ENCODE data around the gene FOXK2. TPM values are rescaled to one million over a fixed set of nuclear protein-coding genes. Genes with fewer than 3 reads are reported as not detected.

FOXK2 gene
- total and polyA plus RNA-seq, 2 donors (not counting 1 experiment from before 2014, with no cell fraction given) = 19.7 to 62.7 TPM

DNA sequence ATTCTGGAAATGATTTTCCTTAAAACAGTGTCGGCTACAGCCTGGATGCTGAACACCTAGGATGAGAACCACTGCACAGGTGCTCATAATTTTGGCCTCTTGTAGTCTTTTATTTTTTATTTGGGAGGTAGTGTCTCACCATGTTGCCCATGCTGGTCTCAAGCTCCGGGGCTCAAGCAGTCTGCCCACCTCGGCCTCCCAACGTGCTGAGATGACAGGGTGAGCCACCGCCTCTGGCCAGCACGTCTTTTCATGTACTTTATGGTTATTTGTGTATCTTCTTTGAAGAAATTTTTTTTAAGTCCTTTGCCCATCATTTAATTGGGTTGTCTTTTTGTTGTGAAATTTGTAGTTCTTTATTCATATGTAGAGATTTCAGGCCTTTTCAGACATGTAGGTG is 70.7 kb downstream of the FOXK2 start:
- H3K4me2 ChIP-seq (replicated peaks; ENCODE audit: low read depth, low read length, poor library complexity, severe bottlenecking) = no peak overlapping the region
- peaks cover 30 to 43% of the 10 kb centered on the region in 2 donors for H3K4me1 ChIP-seq (ENCODE audit: control insufficient read depth in 2 of 2, insufficient read depth in 2 of 2, low read length in 2 of 2)
- Mint-ChIP-seq H3K27ac (peak overlapping the region; percentile 74), H3K4me3 (no peak overlapping the region), H3K9me3 (ENCODE audit: insufficient read depth) (no peaks in the 10 kb centered on the region), H3K4me1 (peaks cover 46% of the 10 kb centered on the region), H3K27me3 (no peaks in the 10 kb centered on the region)
- no peaks in the 10 kb centered on the region for H3K79me2 ChIP-seq (ENCODE audit: control insufficient read depth, insufficient read depth, low read length)
- H3K4me3 ChIP-seq (ENCODE audit: control extremely low read depth in 1 of 5, extremely low read depth in 1 of 5, insufficient read depth in 1 of 5, low read depth in 2 of 5, low read length in 4 of 5) = no peak overlapping the region
- no peak overlapping the region for H3K9ac ChIP-seq (ENCODE audit: low read length)
- no peak overlapping the region for H2AFZ ChIP-seq (ENCODE audit: insufficient read depth, low read depth, low read length, poor library complexity, severe bottlenecking)
- ATAC-seq (ENCODE audit: low read depth) = no peak
- DNase-seq = no peak
- ChIA-PET POLR2A (no interaction called here), CTCF (no interaction called here)
- H3K9me3 ChIP-seq (ENCODE audit: control extremely low read depth in 1 of 3, control insufficient read depth in 2 of 3, insufficient read depth in 1 of 3, low read length in 2 of 3) = peaks cover 0 to 7% (median 0%) of the 10 kb centered on the region in 3 donors
- no peaks in the 10 kb centered on the region for H4K20me1 ChIP-seq (ENCODE audit: control insufficient read depth, insufficient read depth, low read length, poor library complexity, severe bottlenecking)
- no peaks in the 10 kb centered on the region for H3K27me3 ChIP-seq (replicated peaks in 1 of 4; ENCODE audit: control extremely low read depth in 1 of 4, control insufficient read depth in 3 of 4, insufficient read depth in 4 of 4, low read length in 3 of 4)
- peak overlapping the region in 1 of 2 donors; percentile 65 for H3K27ac ChIP-seq (ENCODE audit: low read length in 2 of 2)
- WGBS (ENCODE audit: insufficient coverage) = 89% methylated on average over 4 of the region's 6 CpGs
- intact Hi-C loops (cut with micrococcal nuclease) = no loop called here
- no peak for TF ChIP-seq EZH2 (IDR thresholded peaks at IDR 0.05; ENCODE audit: borderline replicate concordance, insufficient read depth, low read depth, low read length, poor library complexity, severe bottlenecking)
- TF ChIP-seq, protein P1, sequence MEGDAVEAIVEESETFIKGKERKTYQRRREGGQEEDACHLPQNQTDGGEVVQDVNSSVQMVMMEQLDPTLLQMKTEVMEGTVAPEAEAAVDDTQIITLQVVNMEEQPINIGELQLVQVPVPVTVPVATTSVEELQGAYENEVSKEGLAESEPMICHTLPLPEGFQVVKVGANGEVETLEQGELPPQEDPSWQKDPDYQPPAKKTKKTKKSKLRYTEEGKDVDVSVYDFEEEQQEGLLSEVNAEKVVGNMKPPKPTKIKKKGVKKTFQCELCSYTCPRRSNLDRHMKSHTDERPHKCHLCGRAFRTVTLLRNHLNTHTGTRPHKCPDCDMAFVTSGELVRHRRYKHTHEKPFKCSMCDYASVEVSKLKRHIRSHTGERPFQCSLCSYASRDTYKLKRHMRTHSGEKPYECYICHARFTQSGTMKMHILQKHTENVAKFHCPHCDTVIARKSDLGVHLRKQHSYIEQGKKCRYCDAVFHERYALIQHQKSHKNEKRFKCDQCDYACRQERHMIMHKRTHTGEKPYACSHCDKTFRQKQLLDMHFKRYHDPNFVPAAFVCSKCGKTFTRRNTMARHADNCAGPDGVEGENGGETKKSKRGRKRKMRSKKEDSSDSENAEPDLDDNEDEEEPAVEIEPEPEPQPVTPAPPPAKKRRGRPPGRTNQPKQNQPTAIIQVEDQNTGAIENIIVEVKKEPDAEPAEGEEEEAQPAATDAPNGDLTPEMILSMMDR (IDR thresholded peaks at IDR 0.05) = no peak
- peaks cover 0 to 18% of the 10 kb centered on the region in 2 experiments for H3K36me3 ChIP-seq (replicated peaks in 1 of 2; ENCODE audit: control extremely low read depth in 1 of 2, control insufficient read depth in 1 of 2, extremely low read depth in 1 of 2, insufficient read depth in 2 of 2, low read length in 1 of 2)

DNA sequence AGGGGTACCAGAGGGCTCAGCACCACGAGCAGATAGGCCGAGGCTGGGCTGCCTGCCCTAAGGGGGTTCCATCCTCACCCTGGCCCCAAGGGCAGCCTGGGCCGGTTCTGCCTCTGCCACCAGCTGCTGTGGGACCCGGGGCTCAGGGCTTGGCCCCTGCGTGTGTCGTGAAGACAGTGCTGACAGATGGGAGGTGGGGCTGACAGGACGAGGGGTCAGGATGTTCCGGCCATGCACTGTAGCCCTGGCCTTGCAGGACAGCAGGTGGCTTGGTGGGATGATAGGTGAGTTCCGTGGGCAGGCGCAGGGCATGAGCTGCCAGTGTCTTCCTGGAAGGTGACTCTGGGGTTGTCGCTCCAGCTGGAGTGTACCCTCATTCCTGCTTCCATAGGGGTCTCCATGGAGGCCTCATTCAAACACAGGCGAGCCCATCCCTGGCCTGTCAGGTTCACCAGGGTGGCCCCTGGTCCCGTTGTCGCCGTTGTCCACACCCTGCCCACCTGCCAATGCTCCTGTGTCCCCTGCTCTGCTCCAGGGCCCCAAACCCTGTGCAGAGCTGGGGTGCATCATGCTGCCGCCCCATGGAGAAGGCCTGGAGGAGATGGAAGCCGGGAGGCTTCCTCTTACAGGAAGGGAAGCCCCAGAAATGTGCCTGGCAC is 71.5 kb downstream of the FOXK2 start:
- no peaks in the 10 kb centered on the region for H3K9me3 Mint-ChIP-seq (ENCODE audit: insufficient read depth)
- Histone ChIP-seq H3K27ac (ENCODE audit: low read length in 2 of 2) (peak overlapping the region; percentile 65 to 66), H4K20me1 (ENCODE audit: control insufficient read depth, insufficient read depth, low read length, poor library complexity, severe bottlenecking) (no peaks in the 10 kb centered on the region), H3K36me3 (replicated peaks in 1 of 2; ENCODE audit: control extremely low read depth in 1 of 2, control insufficient read depth in 1 of 2, extremely low read depth in 1 of 2, insufficient read depth in 2 of 2, low read length in 1 of 2) (peaks cover 0 to 13% of the 10 kb centered on the region in 2 experiments), H3K4me1 (ENCODE audit: control insufficient read depth in 2 of 2, insufficient read depth in 2 of 2, low read length in 2 of 2) (peaks cover 30 to 51% of the 10 kb centered on the region in 2 donors), H3K27me3 (replicated peaks in 1 of 4; ENCODE audit: control extremely low read depth in 1 of 4, control insufficient read depth in 3 of 4, insufficient read depth in 4 of 4, low read length in 3 of 4) (no peaks in the 10 kb centered on the region), H2AFZ (ENCODE audit: insufficient read depth, low read depth, low read length, poor library complexity, severe bottlenecking) (no peak overlapping the region), H3K9ac (ENCODE audit: low read length) (no peak overlapping the region), H3K4me2 (replicated peaks; ENCODE audit: low read depth, low read length, poor library complexity, severe bottlenecking) (no peak overlapping the region), H3K79me2 (ENCODE audit: control insufficient read depth, insufficient read depth, low read length) (no peaks in the 10 kb centered on the region), H3K4me3 (ENCODE audit: control extremely low read depth in 1 of 5, extremely low read depth in 1 of 5, insufficient read depth in 1 of 5, low read depth in 2 of 5, low read length in 4 of 5) (no peak overlapping the region), H3K9me3 (ENCODE audit: control extremely low read depth in 1 of 3, control insufficient read depth in 2 of 3, insufficient read depth in 1 of 3, low read length in 2 of 3) (peaks cover 0 to 7% (median 0%) of the 10 kb centered on the region in 3 donors)
- peaks cover 50% of the 10 kb centered on the region for H3K4me1 Mint-ChIP-seq
- TF ChIP-seq EZH2 (IDR thresholded peaks at IDR 0.05; ENCODE audit: borderline replicate concordance, insufficient read depth, low read depth, low read length, poor library complexity, severe bottlenecking) = no peak
- H3K4me3 Mint-ChIP-seq = no peak overlapping the region
- 66% methylated on average over 16 of the region's 17 CpGs for WGBS (ENCODE audit: insufficient coverage)
- ATAC-seq (ENCODE audit: low read depth) (no peak), DNase-seq (peak; percentile 34)
- H3K27ac Mint-ChIP-seq = peak overlapping the region; percentile 74
- CTCF ChIA-PET = interaction anchor here (0.6 kb wide), 1 partner anchor 608 kb away, joined by 4 read pairs; no protein-coding TSS in a partner anchor
- H3K27me3 Mint-ChIP-seq = no peaks in the 10 kb centered on the region
- POLR2A ChIA-PET = interaction anchor here (1.0 kb wide), 1 partner anchor 13 kb away, joined by 3 read pairs; no protein-coding TSS in a partner anchor
- intact Hi-C loops (cut with micrococcal nuclease) = no loop called here

Data from B cell (primary cell).